Right atrium auricular region (tissue), 2 donors: ENCODE data around the gene OLIG2. TPM values are rescaled to one million over a fixed set of nuclear protein-coding genes. Genes with fewer than 3 reads are reported as not detected.

Source experiments
- DNase-seq: peaks from one replicate; pipeline ENCODE4 v3.0.0-alpha.2; 2019; ENCODE audit warnings: low spot score
- H3K27ac ChIP-seq, 2 donors: fragments of 200-600 bp; sonication (generic); 1 replicate in 1 of 2; 2 replicates in 1 of 2; pipeline ENCODE4 v1.5.1; 2016 to 2019
- H3K27me3 ChIP-seq, 2 donors: fragments of 200-600 bp; sonication (generic); one replicate each; pipeline versions ENCODE4 v1.5.1 to v1.6.0; 2017 to 2019
- H3K36me3 ChIP-seq: fragments of 200-600 bp; sonication (generic); one replicate; pipeline ENCODE4 v1.5.1; 2016
- H3K4me1 ChIP-seq, 2 donors: fragments of 200-600 bp; sonication (generic); one replicate each; pipeline versions ENCODE4 v1.5.1 to v1.6.0; 2017 to 2019
- H3K4me3 ChIP-seq, 2 donors: fragments of 200-600 bp; sonication (generic); 1 replicate in 1 of 2; 2 replicates in 1 of 2; pipeline ENCODE4 v1.5.1; 2017 to 2019; ENCODE audit warnings: mild to moderate bottlenecking in 1 of 2, moderate library complexity in 1 of 2
- H3K9me3 ChIP-seq, 2 donors: fragments of 200-600 bp; sonication (generic); one replicate each; pipeline ENCODE4 v1.5.1; 2019
- CTCF ChIP-seq, 2 donors: fragments of 200-600 bp; sonication (generic); IDR thresholded peaks; one replicate each; pipeline ENCODE4 v1.5.1; 2019; ENCODE audit warnings: antibody characterized with exemption in 2 of 2
- total RNA-seq, 2 donors: library from RNA; depleted of rRNA; stranded (reverse); fragments of >200 nt; gene quantifications; one replicate each; pipeline ENCODE4 v1.1.0, GENCODE V29; 2016

The OLIG2 gene
- total RNA-seq, 2 donors from 2014 or later: not detected

GRCh38 chr21:33063907-33064622, 38.3 kb downstream of the OLIG2 start:
- no peak overlapping the region for H3K27ac ChIP-seq
- no peak for TF ChIP-seq CTCF (IDR thresholded peaks at IDR 0.05)
- no peak for DNase-seq
- H3K4me3 ChIP-seq: no peak overlapping the region
- H3K9me3 ChIP-seq: peaks cover 0 to 1% of the 10 kb centered on the region in 2 donors
- no peaks in the 10 kb centered on the region for H3K27me3 ChIP-seq
- no peaks in the 10 kb centered on the region for H3K36me3 ChIP-seq
- peaks cover 0 to 3% of the 10 kb centered on the region in 2 donors for H3K4me1 ChIP-seq

GRCh38 chr21:33064623-33065390, 39.1 kb downstream of the OLIG2 start:
- Histone ChIP-seq H3K27me3 (peaks cover 0 to 2% of the 10 kb centered on the region in 2 donors), H3K36me3 (no peaks in the 10 kb centered on the region), H3K27ac (no peak overlapping the region), H3K9me3 (peaks cover 0 to 5% of the 10 kb centered on the region in 2 donors), H3K4me3 (no peak overlapping the region), H3K4me1 (peaks cover 0 to 4% of the 10 kb centered on the region in 2 donors)
- no peak for TF ChIP-seq CTCF (IDR thresholded peaks at IDR 0.05)
- no peak for DNase-seq

- H3K36me3 ChIP-seq: no peaks in the 10 kb centered on the region
- H3K9me3 ChIP-seq: peaks cover 0 to 5% of the 10 kb centered on the region in 2 donors
- peaks cover 7 to 18% of the 10 kb centered on the region in 2 donors for H3K27me3 ChIP-seq
- no peak overlapping the region for H3K4me3 ChIP-seq
- TF ChIP-seq CTCF (IDR thresholded peaks at IDR 0.05): no peak
- DNase-seq: no peak
- H3K27ac ChIP-seq: no peak overlapping the region
- peaks cover 0 to 25% of the 10 kb centered on the region in 2 donors for H3K4me1 ChIP-seq
Observed at GRCh38 chr21:33067043-33067442, 41.3 kb downstream of the OLIG2 start.

GRCh38 chr21:33067457-33067856, 41.7 kb downstream of the OLIG2 start:
- Histone ChIP-seq H3K4me3 (no peak overlapping the region), H3K9me3 (peaks cover 0 to 5% of the 10 kb centered on the region in 2 donors), H3K36me3 (no peaks in the 10 kb centered on the region), H3K27me3 (peaks cover 7 to 19% of the 10 kb centered on the region in 2 donors), H3K4me1 (peaks cover 0 to 26% of the 10 kb centered on the region in 2 donors), H3K27ac (no peak overlapping the region)
- no peak for DNase-seq
- TF ChIP-seq CTCF (IDR thresholded peaks at IDR 0.05): no peak

- Histone ChIP-seq H3K36me3 (no peaks in the 10 kb centered on the region), H3K9me3 (peaks cover 0 to 5% of the 10 kb centered on the region in 2 donors), H3K4me1 (peaks cover 0 to 26% of the 10 kb centered on the region in 2 donors), H3K27ac (no peak overlapping the region), H3K4me3 (no peak overlapping the region), H3K27me3 (peaks cover 16 to 19% of the 10 kb centered on the region in 2 donors)
- DNase-seq: no peak
- TF ChIP-seq CTCF (IDR thresholded peaks at IDR 0.05): no peak
Observed at GRCh38 chr21:33069243-33069642, 43.5 kb downstream of the OLIG2 start.
